ENCODE results near the gene CIRBP. TPM values are rescaled to one million over a fixed set of nuclear protein-coding genes. Genes with fewer than 3 reads are reported as not detected.

The CIRBP gene
- total RNA-seq, 4 donors from 2014 or later = 496 to 546 (median 545) TPM

- 0 to 1% methylated on average over 39 to 54 of the region's 87 CpGs for WGBS, 2 donors
- DNase-seq (ENCODE audit: low spot score in 2 of 2) = no peak
- H3K4me3 ChIP-seq (ENCODE audit: low read depth, poor library complexity, severe bottlenecking) = peak within 1 kb of the TSS; percentile 4
- intact Hi-C loops (cut with DNase I; ENCODE audit: low total_unique reads) = no loop called here
- no peak for TF ChIP-seq CTCF (IDR thresholded peaks at IDR 0.05)
- TF ChIP-seq POLR2A (IDR thresholded peaks at IDR 0.05) = no peak
Measured at GRCh38 chr19:1237754-1238368, 31.3 kb upstream of the CIRBP start, which contains the start of gene CBARP. Gene CBARP, minus strand, starts transcription at chr19:1238005. Its CDS starts 1,905 bp downstream, at chr19:1236100.

DNA sequence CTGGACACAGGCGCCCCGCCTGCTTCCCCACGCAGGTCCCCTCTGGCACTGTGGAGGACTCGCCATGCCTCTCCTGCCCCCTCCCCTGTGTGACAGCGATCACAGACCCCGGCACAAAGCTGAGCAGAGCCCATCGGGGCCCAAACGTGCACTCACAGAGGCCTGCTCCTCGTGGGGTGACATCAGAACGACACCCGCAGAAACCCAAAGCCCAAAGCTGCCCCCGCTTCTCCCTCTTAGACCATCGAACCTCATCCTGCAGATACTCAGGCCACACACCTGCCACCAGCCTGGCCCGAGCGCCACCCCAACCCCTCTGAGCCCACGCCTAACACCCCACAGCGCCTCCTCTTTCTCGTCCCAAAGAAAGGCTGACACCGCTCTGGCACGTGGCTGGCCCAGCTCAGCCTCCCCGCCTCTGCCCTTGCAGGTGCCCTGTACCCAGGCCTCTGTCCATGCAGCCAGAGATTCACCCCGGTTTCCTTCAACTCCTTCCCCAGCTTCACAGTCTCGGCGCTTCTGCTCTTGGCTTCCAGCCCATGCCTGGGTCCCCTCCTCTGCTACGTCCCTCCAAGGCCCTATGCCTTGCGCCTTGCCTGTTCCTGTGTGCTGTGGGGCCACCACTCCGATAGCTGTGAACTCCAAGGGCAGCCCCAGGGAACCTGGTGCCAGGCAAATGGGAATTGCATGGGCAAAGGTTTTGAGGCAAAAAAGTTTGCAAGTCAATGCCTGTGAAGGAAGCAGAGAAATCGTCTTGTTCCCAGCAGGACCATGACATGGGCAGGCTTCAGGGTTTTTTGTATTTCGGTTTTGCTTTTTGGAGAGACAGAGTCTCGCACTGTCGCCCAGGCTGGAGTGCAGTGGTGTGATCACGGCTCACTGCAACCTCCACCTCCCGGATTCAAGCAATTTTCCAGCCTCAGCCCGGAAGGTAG is 30.5 kb upstream of the CIRBP start:
- whole genome bisulfite sequencing, 2 donors = 63 to 65% methylated on average over 33 to 34 of the region's 34 CpGs
- H3K4me3 ChIP-seq (ENCODE audit: low read depth, poor library complexity, severe bottlenecking) = no peak overlapping the region
- intact Hi-C loops (cut with DNase I; ENCODE audit: low total_unique reads) = no loop called here
- TF ChIP-seq POLR2A (IDR thresholded peaks at IDR 0.05) = no peak
- no peak for TF ChIP-seq CTCF (IDR thresholded peaks at IDR 0.05)
- DNase-seq (ENCODE audit: low spot score in 2 of 2) = no peak

GRCh38 chr19:1239420-1239795 is 29.7 kb upstream of the CIRBP start:
- no peak overlapping the region for H3K4me3 ChIP-seq (ENCODE audit: low read depth, poor library complexity, severe bottlenecking)
- DNase-seq (ENCODE audit: low spot score in 2 of 2) = no peak
- intact Hi-C loops (cut with DNase I; ENCODE audit: low total_unique reads) = no loop called here
- TF ChIP-seq POLR2A (IDR thresholded peaks at IDR 0.05) (no peak), CTCF (IDR thresholded peaks at IDR 0.05) (no peak)
- WGBS, 2 donors = 74 to 84% methylated on average over 11 of the region's 11 CpGs

DNA sequence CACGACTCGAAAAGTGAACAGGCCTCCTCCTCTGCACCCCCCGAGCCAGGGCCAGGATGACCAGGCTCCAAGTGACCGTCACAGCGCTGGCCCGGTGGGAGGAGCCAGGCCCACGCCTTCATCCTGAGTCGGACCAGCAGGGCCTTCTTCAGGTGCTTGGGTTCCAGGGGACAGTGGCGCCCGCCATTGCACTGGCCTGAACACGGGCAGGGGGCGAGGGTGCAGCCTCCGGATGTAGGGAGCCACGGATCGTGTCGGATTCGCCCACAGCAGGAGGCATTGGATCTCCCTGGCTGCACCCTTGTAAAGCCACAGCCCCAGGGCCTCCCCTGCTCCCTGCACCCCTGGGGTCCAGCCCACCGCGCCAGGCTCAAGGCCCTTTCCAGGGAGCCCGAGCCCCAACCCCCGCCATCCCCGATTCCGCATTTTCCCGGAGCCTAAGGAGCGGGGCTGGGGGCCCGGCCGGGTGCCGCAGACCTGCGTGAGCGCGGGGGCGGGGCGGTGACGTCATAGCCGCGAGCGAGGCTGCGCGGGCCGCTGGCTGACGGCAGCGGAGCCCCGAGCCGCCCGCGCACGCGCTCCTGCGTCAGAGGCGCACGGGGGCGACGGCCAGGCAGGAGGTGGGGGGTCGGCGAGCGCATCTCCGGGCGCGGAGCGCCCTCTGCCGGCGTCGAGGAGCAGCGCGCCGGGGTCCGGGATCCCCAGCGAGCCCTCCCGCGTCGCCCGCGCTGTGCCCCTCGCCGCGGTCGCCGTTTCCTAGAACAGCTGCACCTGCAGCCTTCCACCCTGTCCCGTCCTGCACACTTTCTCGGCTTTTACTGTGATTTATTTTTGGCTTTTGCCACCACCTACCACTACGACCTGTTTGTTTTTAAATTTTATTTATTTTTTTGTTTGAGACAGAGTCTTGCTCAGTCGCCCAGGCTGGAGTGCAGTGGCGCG is 29.1 kb upstream of the CIRBP start:
- peak; percentile 69 to 96 for DNase-seq (ENCODE audit: low spot score in 2 of 2)
- no peak overlapping the region for H3K4me3 ChIP-seq (ENCODE audit: low read depth, poor library complexity, severe bottlenecking)
- TF ChIP-seq CTCF (IDR thresholded peaks at IDR 0.05) (no peak), POLR2A (IDR thresholded peaks at IDR 0.05) (no peak)
- intact Hi-C loops (cut with DNase I; ENCODE audit: low total_unique reads) = no loop called here
- WGBS, 2 donors = 9 to 12% methylated on average over 36 to 81 of the region's 84 CpGs

DNA sequence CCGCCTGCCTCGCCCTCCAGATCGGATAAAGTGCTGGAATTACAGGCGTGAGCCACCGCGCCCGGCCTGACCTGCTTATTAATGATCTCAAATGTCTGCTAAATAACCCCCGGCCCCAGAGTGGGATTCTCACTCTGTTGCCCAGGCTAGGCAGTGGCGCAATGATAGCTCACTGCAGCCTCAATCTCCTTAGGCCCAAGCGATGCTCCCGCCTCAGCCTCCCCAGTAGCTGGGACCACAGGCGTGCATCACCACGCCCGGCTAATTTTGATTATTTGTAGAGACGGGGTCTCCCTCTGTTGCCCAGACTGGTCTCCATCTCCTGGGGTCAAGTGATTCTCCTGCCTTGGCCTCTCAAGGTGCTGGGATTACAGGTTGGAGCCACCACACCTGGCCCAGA is 28.2 kb upstream of the CIRBP start:
- no peak overlapping the region for H3K4me3 ChIP-seq (ENCODE audit: low read depth, poor library complexity, severe bottlenecking)
- WGBS, 2 donors = 52 to 58% methylated on average over 12 to 15 of the region's 15 CpGs
- DNase-seq (ENCODE audit: low spot score in 2 of 2) = no peak
- TF ChIP-seq POLR2A (IDR thresholded peaks at IDR 0.05) (no peak), CTCF (IDR thresholded peaks at IDR 0.05) (no peak)
- intact Hi-C loops (cut with DNase I; ENCODE audit: low total_unique reads) = no loop called here
